K562 treated with DMSO at 1 percent for 12 hours (cell line): ENCODE data around the gene NKX2-3. TPM values are rescaled to one million over a fixed set of nuclear protein-coding genes. Genes with fewer than 3 reads are reported as not detected.

Experiments used
- total RNA-seq: library from RNA; unstranded; fragments of 300-600 nt; gene quantifications from 2 replicates; pipeline ENCODE4 v1.2.3, GENCODE V29; 2022; ENCODE audit not compliant: insufficient read depth

NKX2-3 gene
- not detected in 2 replicates for total RNA-seq

DNA sequence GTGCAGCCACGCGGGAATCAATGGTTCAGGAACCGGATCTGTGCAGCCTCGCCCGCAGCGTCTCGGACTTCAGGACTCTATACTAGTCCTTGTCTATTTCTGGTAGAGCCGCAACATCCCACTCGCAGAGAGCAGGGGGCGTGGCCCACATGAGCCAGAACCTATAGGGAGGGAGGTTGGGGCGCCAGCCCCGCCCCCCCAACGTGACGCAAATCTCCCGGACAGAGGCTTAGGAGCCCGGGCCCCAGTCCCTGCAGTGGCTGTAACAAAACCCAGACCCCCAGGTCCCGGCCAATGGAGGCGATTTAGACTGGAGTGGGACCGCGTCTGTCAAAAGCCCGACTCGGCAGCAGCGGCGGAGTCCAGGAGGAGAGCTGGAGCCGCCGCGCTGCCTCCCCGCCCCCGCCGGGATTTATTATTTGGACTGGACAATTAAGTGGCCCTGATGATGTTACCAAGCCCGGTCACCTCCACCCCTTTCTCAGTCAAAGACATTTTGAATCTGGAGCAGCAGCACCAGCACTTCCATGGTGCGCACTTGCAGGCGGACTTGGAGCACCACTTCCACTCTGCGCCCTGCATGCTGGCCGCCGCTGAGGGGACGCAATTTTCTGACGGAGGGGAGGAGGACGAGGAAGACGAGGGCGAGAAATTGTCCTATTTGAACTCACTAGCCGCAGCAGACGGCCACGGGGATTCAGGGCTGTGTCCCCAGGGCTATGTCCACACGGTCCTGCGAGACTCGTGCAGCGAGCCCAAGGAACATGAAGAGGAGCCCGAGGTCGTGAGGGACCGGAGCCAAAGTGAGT is at the start of gene NKX2-3:
Gene NKX2-3, plus strand, starts transcription at position 256 of the 809 bp plus-strand sequence. Its CDS starts 190 bp downstream, at position 446.

Other genes with a start within 250 kb of the NKX2-3 start
- not detected in 2 replicates for gene CNNM1, start 203.6 kb upstream of the NKX2-3 start, total RNA-seq
- 67.5 and 76.2 TPM in 2 replicates for gene GOT1, start 102.3 kb upstream of the NKX2-3 start, total RNA-seq
- gene SLC25A28, start 87.5 kb downstream of the NKX2-3 start, total RNA-seq, result 8.1 and 12.9 TPM in 2 replicates
- 2.4 and 8.3 TPM in 2 replicates for gene ENTPD7, start 126.6 kb downstream of the NKX2-3 start, total RNA-seq
- gene COX15, start 199.2 kb downstream of the NKX2-3 start, total RNA-seq, result 10.6 and 19.2 TPM in 2 replicates
- 17.6 and 19.3 TPM in 2 replicates for gene CUTC, start 199.3 kb downstream of the NKX2-3 start, total RNA-seq
- gene ABCC2, start 249.7 kb downstream of the NKX2-3 start, total RNA-seq, result 0.10 TPM in 1 of 2 replicates, not detected in the other